Measurements from ENCODE around the gene GLG1. TPM values are rescaled to one million over a fixed set of nuclear protein-coding genes. Genes with fewer than 3 reads are reported as not detected.

GLG1 gene
- total RNA-seq, 1 donor from 2014 or later = 81.4 TPM

DNA sequence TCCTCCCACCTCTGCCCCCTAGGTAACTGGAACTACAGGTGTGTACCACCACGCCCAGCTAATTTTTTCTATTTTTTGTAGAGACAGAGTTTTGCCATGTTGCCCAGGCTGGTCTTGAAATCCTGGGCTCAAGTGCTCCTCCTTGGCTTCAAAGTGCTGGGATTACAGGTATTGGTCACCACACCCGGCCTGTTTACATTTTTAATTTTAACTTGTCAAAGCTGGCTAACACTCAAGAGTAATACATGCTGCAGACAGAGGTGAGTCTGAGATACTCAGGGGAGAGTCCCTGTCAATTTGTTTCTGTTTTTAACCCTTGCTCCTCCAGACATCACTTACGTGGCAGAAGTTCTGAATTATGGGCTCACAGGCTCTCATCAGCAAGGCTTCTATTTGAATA is 134.9 kb downstream of the GLG1 start:
- H3K4me3 Mint-ChIP-seq = no peak overlapping the region
- H3K4me1 Mint-ChIP-seq = peaks cover 5% of the 10 kb centered on the region
- ATAC-seq (ENCODE audit: low read depth) = no peak
- no peak overlapping the region for H3K27ac Mint-ChIP-seq
- no peaks in the 10 kb centered on the region for H3K27me3 Mint-ChIP-seq
- ChIA-PET POLR2A (no interaction called here), CTCF (no interaction called here)
- H3K36me3 Mint-ChIP-seq (ENCODE audit: low read depth) = peaks cover 94% of the 10 kb centered on the region
- TF ChIP-seq CTCF (IDR thresholded peaks at IDR 0.05) = no peak
- intact Hi-C loops (cut with micrococcal nuclease) = no loop called here
- no peak for DNase-seq
- no peaks in the 10 kb centered on the region for H3K9me3 Mint-ChIP-seq

GRCh38 chr16:74469946-74470478 is 136.9 kb downstream of the GLG1 start:
- POLR2A ChIA-PET = no interaction called here
- Mint-ChIP-seq H3K27ac (no peak overlapping the region), H3K36me3 (ENCODE audit: low read depth) (peaks cover 94% of the 10 kb centered on the region), H3K4me3 (no peak overlapping the region), H3K9me3 (no peaks in the 10 kb centered on the region), H3K27me3 (no peaks in the 10 kb centered on the region), H3K4me1 (peaks cover 9% of the 10 kb centered on the region)
- no peak for TF ChIP-seq CTCF (IDR thresholded peaks at IDR 0.05)
- intact Hi-C loops (cut with micrococcal nuclease) = no loop called here
- no peak for ATAC-seq (ENCODE audit: low read depth)
- CTCF ChIA-PET = interaction anchor here (0.6 kb wide), 1 partner anchor 332 kb away, joined by 3 read pairs; no protein-coding TSS in a partner anchor
- DNase-seq = no peak

DNA sequence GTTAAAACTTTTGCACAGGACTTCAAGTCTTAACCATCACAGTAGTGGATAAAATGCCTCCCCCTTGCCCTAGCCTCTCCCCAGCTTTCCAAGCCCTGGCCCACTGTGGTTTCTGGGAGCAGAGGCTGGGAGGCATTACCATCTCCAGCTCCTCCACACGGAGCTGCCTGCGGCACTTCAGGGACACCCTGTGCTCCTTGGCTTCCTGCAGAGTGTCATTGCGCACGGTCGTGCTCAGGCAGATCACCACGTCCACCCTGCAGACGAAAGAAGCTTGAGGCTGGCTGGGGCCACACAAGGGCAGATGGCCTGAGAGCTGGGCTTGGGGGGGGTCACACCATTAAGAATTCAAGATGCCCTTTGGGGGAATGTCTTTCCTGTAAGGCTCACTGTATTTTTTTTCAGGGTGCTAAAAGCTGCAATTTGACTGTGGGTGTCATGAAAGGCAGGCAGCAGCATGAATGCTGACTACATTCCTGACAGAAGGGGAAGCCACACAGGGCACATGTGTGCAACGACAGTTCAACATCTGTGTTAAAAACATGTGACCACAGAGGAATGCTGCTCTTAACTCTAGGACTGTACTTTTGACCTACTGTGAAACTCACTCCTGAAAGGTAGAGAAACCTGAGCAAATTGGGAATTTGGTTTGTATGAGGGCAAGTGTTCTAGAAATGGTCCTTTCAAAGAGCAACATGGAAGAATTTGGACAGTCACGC is 137.9 kb downstream of the GLG1 start:
- no peak overlapping the region for H3K27ac Mint-ChIP-seq

DNA sequence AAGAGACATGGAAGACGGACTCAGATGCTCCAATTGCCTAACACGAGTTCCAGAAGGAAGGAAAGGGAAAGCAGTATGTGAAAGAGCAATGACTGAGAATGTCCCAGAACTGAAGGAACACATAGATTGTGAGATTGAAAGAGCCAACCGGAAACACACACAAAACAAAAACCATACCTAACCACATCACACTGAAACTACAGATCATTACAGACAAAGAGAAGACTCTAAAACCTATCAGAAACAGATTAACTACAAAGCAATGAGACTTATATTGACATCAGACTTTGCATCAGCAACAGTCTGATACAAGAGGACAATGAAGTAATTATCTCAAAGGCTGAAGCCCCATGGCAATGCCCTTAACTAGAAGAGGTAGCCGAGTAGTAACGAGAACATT is 140.0 kb downstream of the GLG1 start:
- peaks cover 17% of the 10 kb centered on the region for H3K4me1 Mint-ChIP-seq
- CTCF ChIA-PET = no interaction called here
- intact Hi-C loops (cut with micrococcal nuclease) = no loop called here
- H3K9me3 Mint-ChIP-seq = no peaks in the 10 kb centered on the region
- TF ChIP-seq CTCF (IDR thresholded peaks at IDR 0.05) = no peak
- H3K27me3 Mint-ChIP-seq = no peaks in the 10 kb centered on the region
- POLR2A ChIA-PET = no interaction called here
- H3K36me3 Mint-ChIP-seq (ENCODE audit: low read depth) = peaks cover 93% of the 10 kb centered on the region
- no peak for ATAC-seq (ENCODE audit: low read depth)
- no peak overlapping the region for H3K4me3 Mint-ChIP-seq
- DNase-seq = no peak
- H3K27ac Mint-ChIP-seq = no peak overlapping the region

More for the DNA sequence above, 137.9 kb downstream of the GLG1 start:
- H3K4me1 Mint-ChIP-seq = peaks cover 16% of the 10 kb centered on the region
- no peak for ATAC-seq (ENCODE audit: low read depth)
- no peak for DNase-seq
- POLR2A ChIA-PET = no interaction called here
- no peak overlapping the region for H3K4me3 Mint-ChIP-seq
- H3K27me3 Mint-ChIP-seq = no peaks in the 10 kb centered on the region
- intact Hi-C loops (cut with micrococcal nuclease) = no loop called here
- TF ChIP-seq CTCF (IDR thresholded peaks at IDR 0.05) = no peak
- peaks cover 91% of the 10 kb centered on the region for H3K36me3 Mint-ChIP-seq (ENCODE audit: low read depth)
- no peaks in the 10 kb centered on the region for H3K9me3 Mint-ChIP-seq
- CTCF ChIA-PET = no interaction called here

DNA sequence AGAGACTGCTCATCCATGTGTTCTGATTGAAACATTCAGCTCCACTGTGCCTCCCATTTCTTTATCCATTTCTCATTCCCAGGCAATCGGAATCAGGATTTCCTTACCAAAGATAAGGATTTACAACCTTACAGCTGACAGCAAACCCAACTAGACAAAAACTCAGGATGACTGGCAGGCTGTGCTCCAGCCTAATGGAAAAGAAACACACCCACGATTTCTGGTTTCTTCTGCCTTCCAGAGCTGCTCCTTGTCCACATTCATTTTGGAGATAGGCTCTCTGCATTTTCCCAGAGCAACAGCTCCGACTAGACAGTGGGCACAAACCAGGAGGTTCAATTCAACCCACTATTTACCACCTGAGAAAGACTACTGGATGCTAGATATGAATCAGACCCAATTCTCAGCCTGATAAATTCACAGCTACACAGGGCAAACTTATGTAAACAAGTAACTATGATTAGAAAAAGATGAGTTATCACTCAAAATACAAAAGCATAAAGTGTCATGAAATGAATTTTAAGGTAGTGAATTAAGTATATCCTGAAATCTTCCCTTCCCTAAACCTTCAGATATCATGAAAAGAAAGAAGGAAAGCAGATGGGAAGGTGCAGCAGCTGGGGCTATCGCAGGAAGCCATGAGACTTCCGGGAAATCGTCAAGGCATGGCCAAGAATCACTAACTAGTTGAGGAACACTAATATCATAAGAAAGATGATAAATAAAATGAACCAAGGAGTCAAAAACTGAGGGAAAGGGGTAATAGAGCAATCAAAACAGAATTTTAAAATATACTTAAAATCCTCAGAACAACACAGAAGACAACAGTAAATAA is 140.8 kb downstream of the GLG1 start:
- H3K27me3 Mint-ChIP-seq = no peaks in the 10 kb centered on the region
- no peak for DNase-seq
- no peak overlapping the region for H3K4me3 Mint-ChIP-seq
- ATAC-seq (ENCODE audit: low read depth) = no peak
- H3K4me1 Mint-ChIP-seq = peaks cover 16% of the 10 kb centered on the region
- H3K9me3 Mint-ChIP-seq = no peaks in the 10 kb centered on the region
- no peak overlapping the region for H3K27ac Mint-ChIP-seq
- ChIA-PET POLR2A (no interaction called here), CTCF (no interaction called here)
- intact Hi-C loops (cut with micrococcal nuclease) = no loop called here
- no peak for TF ChIP-seq CTCF (IDR thresholded peaks at IDR 0.05)
- peaks cover 90% of the 10 kb centered on the region for H3K36me3 Mint-ChIP-seq (ENCODE audit: low read depth)
